ENCODE measurements around the gene ITGB8.

ITGB8 gene

GRCh38 chr7:20438248-20438647, 107.5 kb downstream of the ITGB8 start:
- no peak for DNase-seq

- no peak for DNase-seq
Measured at GRCh38 chr7:20438694-20439376, 108.1 kb downstream of the ITGB8 start.

GRCh38 chr7:20439416-20440185, 108.9 kb downstream of the ITGB8 start:
- DNase-seq = no peak

GRCh38 chr7:20440472-20441105, 109.9 kb downstream of the ITGB8 start:
- no peak for DNase-seq

- no peak for DNase-seq
Measured at GRCh38 chr7:20441346-20441745, 110.6 kb downstream of the ITGB8 start.

GRCh38 chr7:20441991-20442441, 111.3 kb downstream of the ITGB8 start:
- DNase-seq = no peak

- no peak for DNase-seq
Measured at GRCh38 chr7:20442951-20443350, 112.3 kb downstream of the ITGB8 start.

- DNase-seq = no peak
Measured at GRCh38 chr7:20444030-20444800, 113.5 kb downstream of the ITGB8 start.

- no peak for DNase-seq
Measured at GRCh38 chr7:20447021-20447650, 116.4 kb downstream of the ITGB8 start.

GRCh38 chr7:20449176-20449575, 118.5 kb downstream of the ITGB8 start:
- no peak for DNase-seq

- DNase-seq = no peak
Measured at GRCh38 chr7:20450536-20450935, 119.8 kb downstream of the ITGB8 start.

GRCh38 chr7:20454202-20454601, 123.5 kb downstream of the ITGB8 start:
- DNase-seq = no peak

- no peak for DNase-seq
Measured at GRCh38 chr7:20456701-20457100, 126.0 kb downstream of the ITGB8 start.

GRCh38 chr7:20458521-20458920, 127.8 kb downstream of the ITGB8 start:
- no peak for DNase-seq

- DNase-seq = no peak
Measured at GRCh38 chr7:20459419-20459818, 128.7 kb downstream of the ITGB8 start.

GRCh38 chr7:20464891-20465290, 134.2 kb downstream of the ITGB8 start:
- DNase-seq = no peak
